Endothelial cell of umbilical vein (primary cell): ENCODE measurements around the gene LZTS2. TPM values are rescaled to one million over a fixed set of nuclear protein-coding genes. Genes with fewer than 3 reads are reported as not detected.

Experiments
- BruUV-seq: library from RNA; stranded (reverse); fragments of 400-500 nt; replicated peaks from 2 replicates; lab custom pipeline; 2021; lab: Mats Ljungman, UMichigan
- CTCF ChIA-PET: fragments of 300-600, 350-600 bp; sonication (Branson Sonifier 250); formaldehyde crosslinking; loops from one replicate; lab custom pipeline; 2021; ENCODE audit warnings: antibody characterized with exemption, inconsistent platforms; lab: Charles Lee
- POLR2A ChIA-PET: fragments of 300-600, 350-600 bp; sonication (Branson Sonifier 250); formaldehyde crosslinking; loops from one replicate; lab custom pipeline; 2021; ENCODE audit warnings: antibody characterized with exemption, inconsistent platforms; lab: Charles Lee
- DNase-seq: peaks from one replicate; pipeline ENCODE4 v3.0.0-alpha.2; 2011; ENCODE audit warnings: low read depth, low spot score
- FAIRE-seq: peaks from 2 replicates; lab custom pipeline; 2011; peaks lifted over from hg19 to GRCh38; lab: Jason Lieb, UNC
- H2AFZ ChIP-seq: 2 replicates; pipeline ENCODE4 v1.6.0; 2012; ENCODE audit warnings: low read depth, low read length, control low read depth, inconsistent platforms
- H3K27ac ChIP-seq: 2 replicates; pipeline ENCODE4 v1.5.1; 2011; ENCODE audit warnings: low read depth, mild to moderate bottlenecking, control low read depth, low read length, moderate library complexity; ENCODE audit not compliant: insufficient read depth
- H3K27me3 ChIP-seq, 2 experiments: 2 replicates each; pipeline versions ENCODE4 v1.6.0 to v1.6.1; 2011; ENCODE audit warnings: low read length in 2 of 2, mixed read lengths in 1 of 2; ENCODE audit not compliant: control insufficient read depth in 2 of 2, insufficient read depth in 2 of 2
- H3K36me3 ChIP-seq, 2 experiments: 2 replicates in 1 of 2; 3 replicates in 1 of 2; pipeline ENCODE4 v1.5.1; 2011; ENCODE audit warnings: low read length in 2 of 2, mild to moderate bottlenecking in 1 of 2, moderate library complexity in 1 of 2; ENCODE audit not compliant: control insufficient read depth in 2 of 2, insufficient read depth in 2 of 2; ENCODE audit errors: extremely low read depth in 1 of 2
- H3K4me1 ChIP-seq: 3 replicates; pipeline ENCODE4 v1.5.1; 2011; ENCODE audit warnings: mild to moderate bottlenecking, low read length; ENCODE audit not compliant: control insufficient read depth, insufficient read depth; ENCODE audit errors: extremely low read depth
- H3K4me2 ChIP-seq: 2 replicates; pipeline ENCODE4 v1.6.1; 2011; ENCODE audit warnings: low read length, control low read depth, mixed read lengths; ENCODE audit not compliant: insufficient read depth
- H3K4me3 ChIP-seq, 3 experiments: fragments of 200-600 bp in 1 of 3; sonication (generic), shearing (Covaris generic) in 1 of 3; replicated peaks in 1 of 3; 2 replicates each; pipeline ENCODE4 v1.5.1; 2011 to 2016; ENCODE audit warnings: control low read depth in 3 of 3, low read length in 3 of 3, mild to moderate bottlenecking in 2 of 3, inconsistent platforms in 1 of 3, low read depth in 1 of 3, moderate library complexity in 1 of 3; ENCODE audit not compliant: insufficient read depth in 1 of 3
- H3K79me2 ChIP-seq: 2 replicates; pipeline ENCODE4 v1.6.0; 2012; ENCODE audit warnings: low read length, inconsistent platforms; ENCODE audit not compliant: control insufficient read depth, insufficient read depth
- H3K9ac ChIP-seq: replicated peaks from 2 replicates; pipeline ENCODE3; 2011; ENCODE audit warnings: low read length, control low read depth; ENCODE audit not compliant: insufficient read depth; ENCODE audit errors: extremely low read depth
- H3K9me1 ChIP-seq: replicated peaks from 3 replicates; pipeline ENCODE4 v1.6.0; 2011; ENCODE audit warnings: mild to moderate bottlenecking, low read length; ENCODE audit not compliant: control insufficient read depth, insufficient read depth; ENCODE audit errors: extremely low read depth
- H3K9me3 ChIP-seq: replicated peaks from 2 replicates; pipeline ENCODE4 v1.5.1; 2012; ENCODE audit warnings: low read length, inconsistent platforms; ENCODE audit not compliant: control insufficient read depth, insufficient read depth
- H4K20me1 ChIP-seq: replicated peaks from 2 replicates; pipeline ENCODE3; 2011; ENCODE audit warnings: mild to moderate bottlenecking, low read length; ENCODE audit not compliant: control insufficient read depth, insufficient read depth; ENCODE audit errors: extremely low read depth
- EZH2 ChIP-seq: IDR thresholded peaks from 2 replicates; pipeline ENCODE4 v1.6.1; 2012; ENCODE audit warnings: borderline replicate concordance, low read depth, mild to moderate bottlenecking, moderate library complexity, low read length, inconsistent platforms; ENCODE audit not compliant: severe bottlenecking
- FOS ChIP-seq: IDR thresholded peaks from 2 replicates; pipeline ENCODE4 v1.6.1; 2011; ENCODE audit warnings: mild to moderate bottlenecking, low read length, moderate library complexity, borderline replicate concordance; ENCODE audit not compliant: insufficient read depth
- GATA2 ChIP-seq: IDR thresholded peaks from 2 replicates; pipeline ENCODE4 v1.7.0; 2011; ENCODE audit warnings: low read depth, mild to moderate bottlenecking, moderate library complexity, mixed read lengths, low read length; ENCODE audit not compliant: insufficient read length, insufficient read depth
- JUN ChIP-seq: IDR thresholded peaks from 2 replicates; pipeline ENCODE4 v1.6.1; 2011; ENCODE audit warnings: borderline replicate concordance, low read depth; ENCODE audit not compliant: insufficient read length, insufficient read depth
- MYC ChIP-seq: IDR thresholded peaks from one replicate; pipeline ENCODE4 v1.6.1; 2011; ENCODE audit warnings: mild to moderate bottlenecking, low read depth, low read length
- POLR2A ChIP-seq: IDR thresholded peaks from 2 replicates; pipeline ENCODE4 v1.6.1; 2012; ENCODE audit warnings: low read depth, mild to moderate bottlenecking, control low read depth, low read length
- POLR2AphosphoS5 ChIP-seq: IDR thresholded peaks from 2 replicates; pipeline ENCODE4 v1.6.1; 2012; ENCODE audit warnings: low read depth, mild to moderate bottlenecking, control low read depth, low read length, moderate library complexity; ENCODE audit not compliant: insufficient read depth
- dilution Hi-C: fragments of 300-500 bp; cut with MboI; formaldehyde crosslinking; loops from one replicate; pipeline ENCODE4 v1.15.0; 2019; ENCODE audit warnings: low sequenced_read_pairs; ENCODE audit not compliant: extremely low pct_ligation_motif_present
- intact Hi-C: fragments of 100-400 bp; cut with micrococcal nuclease; formaldehyde crosslinking; loops from one replicate; pipeline ENCODE4 v1.10.0; 2022
- polyA plus RNA-seq, 4 experiments: library from polyadenylated mRNA; depleted of rRNA in 3 of 4; stranded (reverse) in 3 of 4; unstranded in 1 of 4; fragments of >200 nt; gene quantifications; 2 replicates each; pipeline versions ENCODE4 v1.2.1 to v1.2.3, GENCODE V29; 2011 to 2012; ENCODE audit warnings: missing spikeins in 1 of 4
- total RNA-seq: library from RNA; stranded (reverse); gene quantifications from 2 replicates; pipeline ENCODE4 v1.2.3, GENCODE V29; 2021
- TF ChIP-seq, protein P1 (sequence below): IDR thresholded peaks from 2 replicates; pipeline ENCODE4 v1.6.1; 2011; ENCODE audit not compliant: insufficient read depth, insufficient read length
- TF ChIP-seq, protein P2 (sequence below), 2 donors: IDR thresholded peaks; 1 replicate in 1 of 2; 2 replicates in 1 of 2; pipeline ENCODE4 v1.5.1; 2011; ENCODE audit warnings: low read length in 2 of 2, mild to moderate bottlenecking in 2 of 2, moderate library complexity in 2 of 2, control low read depth in 1 of 2, inconsistent platforms in 1 of 2, low read depth in 1 of 2; ENCODE audit not compliant: insufficient read depth in 1 of 2; ENCODE audit errors: extremely low read depth in 1 of 2

The LZTS2 gene
- total and polyA plus RNA-seq, 2 donors (not counting 3 experiments of a cell fraction or from before 2014, with no cell fraction given), result 70.8 to 79.5 TPM

DNA sequence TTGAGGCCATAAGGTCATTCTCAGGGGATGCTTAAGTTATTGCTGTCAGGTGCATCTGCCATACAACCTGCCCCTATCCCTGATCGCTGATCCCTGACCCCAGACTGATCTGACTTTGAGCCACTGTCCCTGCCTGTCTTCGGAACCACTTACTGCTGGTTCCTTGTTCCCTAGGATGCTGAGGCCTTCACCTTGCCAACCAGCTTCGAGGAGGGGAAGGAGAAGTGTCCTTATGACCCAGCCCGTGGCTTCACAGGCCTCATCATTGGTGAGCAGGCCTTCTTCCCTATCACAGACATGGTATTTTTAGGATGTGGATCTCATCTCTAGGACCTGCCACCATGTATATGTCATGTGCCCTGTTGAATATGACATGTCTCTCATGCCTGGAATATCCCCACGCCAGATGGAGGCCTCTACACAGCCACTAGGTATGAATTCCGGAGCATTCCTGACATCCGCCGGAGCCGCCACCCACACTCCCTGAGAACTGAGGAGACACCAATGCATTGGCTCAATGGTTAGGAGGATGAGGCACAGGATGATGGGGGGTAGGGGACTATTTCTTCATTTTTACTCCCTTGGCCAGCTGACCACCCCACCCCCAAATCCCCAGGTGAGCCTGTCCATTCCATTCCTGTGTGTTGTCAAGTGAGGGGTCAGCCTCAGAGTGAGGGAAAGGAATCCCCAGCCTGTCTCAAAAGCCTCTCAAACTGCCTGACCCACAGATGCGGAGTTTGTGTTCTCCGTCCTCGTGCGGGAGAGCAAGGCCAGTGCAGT lies 21.3 kb upstream of the LZTS2 start:
- no peak overlapping the region for H2AFZ ChIP-seq
- H3K36me3 ChIP-seq, result peaks cover 0 to 13% of the 10 kb centered on the region in 2 experiments
- no peaks in the 10 kb centered on the region for H4K20me1 ChIP-seq
- BruUV-seq, result no TSS peak
- no peaks in the 10 kb centered on the region for H3K4me1 ChIP-seq
- H3K27me3 ChIP-seq, result no peaks in the 10 kb centered on the region
- no peak overlapping the region for H3K4me2 ChIP-seq
- no peaks in the 10 kb centered on the region for H3K9me1 ChIP-seq
- TF ChIP-seq, protein P1, sequence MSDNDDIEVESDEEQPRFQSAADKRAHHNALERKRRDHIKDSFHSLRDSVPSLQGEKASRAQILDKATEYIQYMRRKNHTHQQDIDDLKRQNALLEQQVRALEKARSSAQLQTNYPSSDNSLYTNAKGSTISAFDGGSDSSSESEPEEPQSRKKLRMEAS, result no peak
- TF ChIP-seq POLR2AphosphoS5, result no peak
- no peak for TF ChIP-seq EZH2
- no peak for DNase-seq
- ChIA-PET POLR2A (no interaction called here), CTCF (no interaction called here)
- H3K4me3 ChIP-seq, result no peak overlapping the region
- H3K79me2 ChIP-seq, result no peaks in the 10 kb centered on the region
- dilution Hi-C loops (no loop called here), intact Hi-C loops (no loop called here)
- no peak for FAIRE-seq
- no peak overlapping the region for H3K9ac ChIP-seq
- no peaks in the 10 kb centered on the region for H3K9me3 ChIP-seq
- H3K27ac ChIP-seq, result no peak overlapping the region

GRCh38 chr10:100978901-100979195 lies 20.8 kb upstream of the LZTS2 start:
- no peaks in the 10 kb centered on the region for H3K79me2 ChIP-seq
- POLR2A ChIA-PET, result no interaction called here
- no peak for TF ChIP-seq EZH2
- no peak for TF ChIP-seq POLR2A
- TF ChIP-seq MYC, result no peak
- TF ChIP-seq, protein P1, result no peak
- TF ChIP-seq, protein P2, sequence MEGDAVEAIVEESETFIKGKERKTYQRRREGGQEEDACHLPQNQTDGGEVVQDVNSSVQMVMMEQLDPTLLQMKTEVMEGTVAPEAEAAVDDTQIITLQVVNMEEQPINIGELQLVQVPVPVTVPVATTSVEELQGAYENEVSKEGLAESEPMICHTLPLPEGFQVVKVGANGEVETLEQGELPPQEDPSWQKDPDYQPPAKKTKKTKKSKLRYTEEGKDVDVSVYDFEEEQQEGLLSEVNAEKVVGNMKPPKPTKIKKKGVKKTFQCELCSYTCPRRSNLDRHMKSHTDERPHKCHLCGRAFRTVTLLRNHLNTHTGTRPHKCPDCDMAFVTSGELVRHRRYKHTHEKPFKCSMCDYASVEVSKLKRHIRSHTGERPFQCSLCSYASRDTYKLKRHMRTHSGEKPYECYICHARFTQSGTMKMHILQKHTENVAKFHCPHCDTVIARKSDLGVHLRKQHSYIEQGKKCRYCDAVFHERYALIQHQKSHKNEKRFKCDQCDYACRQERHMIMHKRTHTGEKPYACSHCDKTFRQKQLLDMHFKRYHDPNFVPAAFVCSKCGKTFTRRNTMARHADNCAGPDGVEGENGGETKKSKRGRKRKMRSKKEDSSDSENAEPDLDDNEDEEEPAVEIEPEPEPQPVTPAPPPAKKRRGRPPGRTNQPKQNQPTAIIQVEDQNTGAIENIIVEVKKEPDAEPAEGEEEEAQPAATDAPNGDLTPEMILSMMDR (IDR thresholded peaks at IDR 0.05; ENCODE audit: extremely low read depth in 1 of 2, insufficient read depth in 1 of 2, low read depth in 1 of 2, low read length in 2 of 2), result no peak
- no peak for TF ChIP-seq JUN
- TF ChIP-seq GATA2, result no peak
- TF ChIP-seq FOS, result no peak
- TF ChIP-seq POLR2AphosphoS5, result no peak
- H4K20me1 ChIP-seq, result no peaks in the 10 kb centered on the region
- H3K4me3 ChIP-seq, result no peak overlapping the region
- intact Hi-C loops, result no loop called here
- no peaks in the 10 kb centered on the region for H3K27me3 ChIP-seq
- dilution Hi-C loops, result no loop called here
- no TSS peak for BruUV-seq
- H3K4me2 ChIP-seq, result no peak overlapping the region
- CTCF ChIA-PET, result no interaction called here
- no peak overlapping the region for H3K9ac ChIP-seq
- no peaks in the 10 kb centered on the region for H3K4me1 ChIP-seq
- H3K9me3 ChIP-seq, result no peaks in the 10 kb centered on the region
- FAIRE-seq (no peak), DNase-seq (no peak)
- no peak overlapping the region for H3K27ac ChIP-seq
- H2AFZ ChIP-seq, result no peak overlapping the region
- H3K9me1 ChIP-seq, result no peaks in the 10 kb centered on the region
- H3K36me3 ChIP-seq, result peaks cover 0 to 13% of the 10 kb centered on the region in 2 experiments
